Activated CD4-positive, alpha-beta T cell treated with anti-CD3 and anti-CD28 coated beads for 24 hours (primary cell): ENCODE results near the gene CEACAM5.

Source experiments
- DNase-seq, 2 donors: peaks; one replicate each; pipeline ENCODE4 v3.0.0-alpha.2; 2020; ENCODE audit warnings: low read depth in 2 of 2

CEACAM5 gene

GRCh38 chr19:41708481-41708880, at the start of gene CEACAM5:
CEACAM5 (plus strand) TSS chr19:41708626; CDS start chr19:41708732, 106 bp downstream.
- no peak for DNase-seq

GRCh38 chr19:41666075-41666474, 42.4 kb upstream of the CEACAM5 start:
- DNase-seq, result no peak

DNA sequence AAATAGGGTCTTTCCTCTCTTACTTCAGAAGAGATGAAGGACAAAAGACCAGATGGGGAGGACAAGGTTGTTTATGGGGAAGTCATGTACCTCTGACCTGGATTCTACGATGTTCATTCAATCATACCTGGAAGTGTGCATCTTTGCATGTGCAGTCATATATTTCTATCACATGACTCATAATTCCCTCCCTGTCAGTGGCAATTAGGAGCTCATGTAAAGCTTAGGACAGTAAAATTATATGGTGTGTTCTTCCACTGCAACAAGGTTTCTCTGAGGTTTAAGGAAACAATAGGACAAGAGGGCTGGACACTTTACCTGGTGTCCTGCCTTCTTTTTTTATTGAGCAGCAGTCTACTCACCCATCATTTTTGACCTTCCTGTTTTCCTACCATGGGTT, 40.1 kb upstream of the CEACAM5 start:
- no peak for DNase-seq

- DNase-seq, result no peak
Measured at GRCh38 chr19:41670755-41671154, 37.7 kb upstream of the CEACAM5 start.

DNA sequence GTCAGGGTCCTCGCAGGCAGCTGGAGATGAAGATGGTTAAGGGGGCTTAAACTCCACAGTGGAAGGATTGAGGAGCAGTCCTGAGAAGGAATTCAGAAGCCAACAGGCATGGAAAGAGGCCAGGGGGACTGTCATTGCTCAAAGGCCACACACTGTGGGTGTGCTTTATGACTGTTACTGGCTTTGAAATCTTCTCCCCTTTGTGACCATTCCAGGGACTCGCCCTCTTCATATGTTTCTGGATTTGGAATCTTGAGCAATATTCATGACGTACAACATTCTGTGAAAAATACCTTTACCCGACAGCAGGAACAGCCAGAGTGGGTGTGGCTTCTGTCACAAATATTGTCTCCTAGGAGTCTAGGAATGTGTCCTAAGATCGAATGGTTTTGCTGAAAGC, 36.9 kb upstream of the CEACAM5 start:
- DNase-seq, result no peak

GRCh38 chr19:41682437-41682836, 26.0 kb upstream of the CEACAM5 start:
- no peak for DNase-seq

- DNase-seq, result no peak
Measured at GRCh38 chr19:41687419-41687818, 21.0 kb upstream of the CEACAM5 start.

DNA sequence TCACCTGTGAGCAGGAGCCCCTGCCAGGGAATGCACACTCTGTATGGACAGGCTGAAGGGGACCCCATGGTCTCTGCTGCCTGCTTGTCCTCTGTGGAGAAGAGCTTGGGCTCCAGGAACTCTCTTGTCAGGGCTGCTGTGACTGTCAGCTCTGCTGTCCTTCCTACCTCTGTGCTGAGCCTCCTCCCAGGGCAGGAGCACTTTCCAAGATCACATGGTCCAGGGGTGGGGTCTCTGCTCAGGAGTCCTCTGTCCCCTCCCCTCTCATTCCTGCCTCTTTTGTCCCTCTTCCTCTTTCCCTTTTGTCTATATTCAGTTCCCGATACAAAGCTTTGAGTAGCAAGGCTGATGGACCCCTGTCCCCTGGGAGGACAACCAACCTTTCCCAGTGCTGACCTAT, 20.3 kb upstream of the CEACAM5 start, which contains the start of gene CEACAM7:
Gene CEACAM7, minus strand, starts transcription at position 173 of the 400 bp plus-strand sequence. Its CDS starts 105 bp downstream, at position 68.
- DNase-seq, result no peak

DNA sequence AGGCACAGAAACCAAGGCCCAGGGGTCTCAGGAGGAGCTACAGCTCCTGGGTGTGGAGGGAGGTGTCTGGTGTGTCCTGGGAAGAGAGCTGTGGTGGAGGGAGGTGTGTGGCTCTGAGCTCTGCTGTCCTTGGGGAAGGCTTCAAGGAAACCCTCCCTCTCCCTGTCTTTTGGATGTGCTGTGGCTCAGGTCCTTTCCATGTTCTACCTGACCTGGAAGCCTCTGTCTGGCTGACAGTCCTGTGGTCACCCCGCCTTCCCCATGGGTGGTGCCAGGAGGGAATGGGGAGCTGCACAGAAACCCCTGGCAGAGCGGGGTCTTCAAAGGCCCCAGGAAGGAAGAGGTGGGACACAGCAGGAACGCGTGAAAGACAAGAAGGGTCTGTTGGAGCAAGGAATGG, 19.7 kb upstream of the CEACAM5 start:
- DNase-seq, result no peak

DNA sequence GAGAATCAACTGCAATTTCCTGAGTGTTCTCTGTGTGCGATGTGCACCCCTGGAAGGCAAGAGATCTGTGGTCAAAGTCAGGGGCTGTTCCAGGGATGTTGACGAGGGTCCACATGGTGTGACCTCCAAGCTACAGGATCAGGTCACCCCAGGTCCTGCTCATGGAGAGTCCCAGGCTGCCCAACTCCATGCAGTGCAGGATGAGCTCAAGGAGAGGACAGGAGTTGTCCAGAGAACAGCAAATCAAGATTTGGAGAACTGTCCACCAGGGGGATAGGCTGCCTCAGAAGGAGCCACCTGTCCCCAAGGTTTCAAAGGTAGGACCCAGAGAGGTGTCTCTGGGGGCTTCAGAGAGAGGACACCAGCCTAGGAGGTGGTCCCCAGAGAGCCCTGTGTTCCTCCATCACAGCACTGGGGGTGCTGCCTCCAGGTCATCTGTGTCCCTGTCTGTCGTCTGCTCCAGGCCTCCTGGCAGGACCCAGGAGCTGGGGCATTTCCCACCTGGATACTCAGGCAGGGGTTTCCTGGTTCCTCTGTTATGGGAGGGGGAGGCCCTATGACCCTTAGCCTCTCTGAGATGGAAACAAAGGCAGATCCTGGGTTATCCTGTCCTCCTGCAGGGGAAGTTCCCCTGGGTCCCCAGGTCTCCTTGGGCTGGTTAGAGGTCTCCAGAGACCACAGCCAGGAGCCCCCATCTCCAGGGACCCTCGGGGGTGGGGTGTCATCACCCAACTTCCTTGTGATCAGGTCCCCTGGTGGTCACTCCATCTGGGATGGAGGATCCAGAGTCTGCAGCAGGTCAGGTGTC, 18.2 kb upstream of the CEACAM5 start:
- no peak for DNase-seq

DNA sequence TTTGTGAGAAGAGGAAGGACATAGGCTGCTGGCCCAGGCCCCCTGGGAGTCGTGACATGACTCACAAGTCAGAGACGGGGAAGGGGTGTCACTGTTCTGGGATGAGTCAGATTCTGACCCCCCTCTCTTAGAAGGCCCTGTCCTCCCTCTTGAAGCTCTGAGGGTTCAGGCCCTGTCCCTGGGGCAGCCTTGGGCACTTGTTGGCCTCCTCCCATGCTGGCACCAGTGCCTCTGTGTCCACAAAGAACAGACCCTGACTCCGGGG, 17.7 kb upstream of the CEACAM5 start:
- DNase-seq, result no peak

DNA sequence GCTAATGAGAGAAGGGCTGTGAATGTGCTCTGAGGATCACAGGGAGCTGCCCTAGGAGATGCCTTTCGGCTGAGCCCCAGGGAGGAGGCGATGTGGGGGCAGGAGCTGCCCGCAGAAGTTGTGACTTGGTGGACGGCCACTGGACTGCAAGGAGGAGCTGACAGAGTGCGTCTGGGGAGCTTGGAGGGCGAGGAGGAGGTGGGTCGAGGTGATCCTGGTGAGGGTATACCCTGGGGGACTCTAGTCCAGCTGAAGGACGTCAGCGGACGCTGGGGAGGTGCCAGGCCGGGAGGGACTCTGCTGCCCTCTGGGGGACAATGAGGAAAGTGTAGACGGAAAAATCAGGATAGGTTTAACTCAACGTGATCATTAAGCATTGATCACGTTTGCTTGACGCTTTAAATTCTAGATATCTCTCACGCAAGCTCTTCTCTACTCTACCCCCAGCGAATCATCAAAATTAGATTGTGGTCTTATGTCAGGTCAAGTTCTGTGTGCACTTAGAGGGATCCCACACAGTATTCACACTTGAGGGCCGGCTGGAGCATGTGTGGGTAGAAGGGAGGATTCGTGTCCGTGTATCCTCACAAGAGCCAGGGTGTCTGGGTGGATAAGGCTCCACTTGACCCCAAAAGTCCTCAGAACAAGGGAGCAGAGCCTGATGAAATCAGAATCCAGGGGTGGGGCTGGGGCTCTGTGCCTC, 17.0 kb upstream of the CEACAM5 start:
- no peak for DNase-seq

DNA sequence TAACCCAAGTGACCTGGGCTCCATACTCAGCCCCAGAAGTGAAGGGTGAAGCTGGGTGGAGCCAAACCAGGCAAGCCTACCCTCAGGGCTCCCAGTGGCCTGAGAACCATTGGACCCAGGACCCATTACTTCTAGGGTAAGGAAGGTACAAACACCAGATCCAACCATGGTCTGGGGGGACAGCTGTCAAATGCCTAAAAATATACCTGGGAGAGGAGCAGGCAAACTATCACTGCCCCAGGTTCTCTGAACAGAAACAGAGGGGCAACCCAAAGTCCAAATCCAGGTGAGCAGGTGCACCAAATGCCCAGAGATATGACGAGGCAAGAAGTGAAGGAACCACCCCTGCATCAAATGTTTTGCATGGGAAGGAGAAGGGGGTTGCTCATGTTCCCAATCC, 14.2 kb upstream of the CEACAM5 start:
- DNase-seq, result no peak

GRCh38 chr19:41694831-41695635, 13.4 kb upstream of the CEACAM5 start:
- DNase-seq, result no peak

GRCh38 chr19:41695745-41696144, 12.7 kb upstream of the CEACAM5 start:
- DNase-seq, result no peak

DNA sequence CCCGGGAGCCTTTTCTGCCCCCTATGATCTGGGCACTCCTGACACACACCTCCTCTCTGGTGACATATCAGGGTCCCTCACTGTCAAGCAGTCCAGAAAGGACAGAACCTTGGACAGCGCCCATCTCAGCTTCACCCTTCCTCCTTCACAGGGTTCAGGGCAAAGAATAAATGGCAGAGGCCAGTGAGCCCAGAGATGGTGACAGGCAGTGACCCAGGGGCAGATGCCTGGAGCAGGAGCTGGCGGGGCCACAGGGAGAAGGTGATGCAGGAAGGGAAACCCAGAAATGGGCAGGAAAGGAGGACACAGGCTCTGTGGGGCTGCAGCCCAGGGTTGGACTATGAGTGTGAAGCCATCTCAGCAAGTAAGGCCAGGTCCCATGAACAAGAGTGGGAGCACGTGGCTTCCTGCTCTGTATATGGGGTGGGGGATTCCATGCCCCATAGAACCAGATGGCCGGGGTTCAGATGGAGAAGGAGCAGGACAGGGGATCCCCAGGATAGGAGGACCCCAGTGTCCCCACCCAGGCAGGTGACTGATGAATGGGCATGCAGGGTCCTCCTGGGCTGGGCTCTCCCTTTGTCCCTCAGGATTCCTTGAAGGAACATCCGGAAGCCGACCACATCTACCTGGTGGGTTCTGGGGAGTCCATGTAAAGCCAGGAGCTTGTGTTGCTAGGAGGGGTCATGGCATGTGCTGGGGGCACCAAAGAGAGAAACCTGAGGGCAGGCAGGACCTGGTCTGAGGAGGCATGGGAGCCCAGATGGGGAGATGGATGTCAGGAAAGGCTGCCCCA, 11.8 kb upstream of the CEACAM5 start:
- no peak for DNase-seq

GRCh38 chr19:41697198-41697855, 11.1 kb upstream of the CEACAM5 start:
- DNase-seq, result no peak

- DNase-seq, result no peak
Measured at GRCh38 chr19:41698746-41699230, 9.6 kb upstream of the CEACAM5 start.

DNA sequence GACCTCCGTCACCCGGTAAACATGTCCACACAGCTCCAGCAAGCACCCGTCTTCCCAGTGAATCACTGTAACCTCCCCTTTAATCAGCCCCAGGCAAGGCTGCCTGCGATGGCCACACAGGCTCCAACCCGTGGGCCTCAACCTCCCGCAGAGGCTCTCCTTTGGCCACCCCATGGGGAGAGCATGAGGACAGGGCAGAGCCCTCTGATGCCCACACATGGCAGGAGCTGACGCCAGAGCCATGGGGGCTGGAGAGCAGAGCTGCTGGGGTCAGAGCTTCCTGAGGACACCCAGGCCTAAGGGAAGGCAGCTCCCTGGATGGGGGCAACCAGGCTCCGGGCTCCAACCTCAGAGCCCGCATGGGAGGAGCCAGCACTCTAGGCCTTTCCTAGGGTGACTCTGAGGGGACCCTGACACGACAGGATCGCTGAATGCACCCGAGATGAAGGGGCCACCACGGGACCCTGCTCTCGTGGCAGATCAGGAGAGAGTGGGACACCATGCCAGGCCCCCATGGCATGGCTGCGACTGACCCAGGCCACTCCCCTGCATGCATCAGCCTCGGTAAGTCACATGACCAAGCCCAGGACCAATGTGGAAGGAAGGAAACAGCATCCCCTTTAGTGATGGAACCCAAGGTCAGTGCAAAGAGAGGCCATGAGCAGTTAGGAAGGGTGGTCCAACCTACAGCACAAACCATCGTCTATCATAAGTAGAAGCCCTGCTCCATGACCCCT, 9.0 kb upstream of the CEACAM5 start:
- DNase-seq, result no peak

DNA sequence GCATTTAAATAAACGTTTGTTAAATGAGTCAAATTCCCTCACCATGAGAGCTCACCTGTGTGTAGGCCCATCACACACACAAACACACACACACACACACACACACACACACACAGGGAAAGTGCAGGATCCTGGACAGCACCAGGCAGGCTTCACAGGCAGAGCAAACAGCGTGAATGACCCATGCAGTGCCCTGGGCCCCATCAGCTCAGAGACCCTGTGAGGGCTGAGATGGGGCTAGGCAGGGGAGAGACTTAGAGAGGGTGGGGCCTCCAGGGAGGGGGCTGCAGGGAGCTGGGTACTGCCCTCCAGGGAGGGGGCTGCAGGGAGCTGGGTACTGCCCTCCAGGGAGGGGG, 8.5 kb upstream of the CEACAM5 start:
- no peak for DNase-seq
